ENCODE measurements around the gene CBFB.
"Not testable (repeated sequence)": the region's sequence is repeated elsewhere in the genome, so short reads cannot be mapped to it uniquely, and the experiment has no call there.

Gene CBFB

DNA sequence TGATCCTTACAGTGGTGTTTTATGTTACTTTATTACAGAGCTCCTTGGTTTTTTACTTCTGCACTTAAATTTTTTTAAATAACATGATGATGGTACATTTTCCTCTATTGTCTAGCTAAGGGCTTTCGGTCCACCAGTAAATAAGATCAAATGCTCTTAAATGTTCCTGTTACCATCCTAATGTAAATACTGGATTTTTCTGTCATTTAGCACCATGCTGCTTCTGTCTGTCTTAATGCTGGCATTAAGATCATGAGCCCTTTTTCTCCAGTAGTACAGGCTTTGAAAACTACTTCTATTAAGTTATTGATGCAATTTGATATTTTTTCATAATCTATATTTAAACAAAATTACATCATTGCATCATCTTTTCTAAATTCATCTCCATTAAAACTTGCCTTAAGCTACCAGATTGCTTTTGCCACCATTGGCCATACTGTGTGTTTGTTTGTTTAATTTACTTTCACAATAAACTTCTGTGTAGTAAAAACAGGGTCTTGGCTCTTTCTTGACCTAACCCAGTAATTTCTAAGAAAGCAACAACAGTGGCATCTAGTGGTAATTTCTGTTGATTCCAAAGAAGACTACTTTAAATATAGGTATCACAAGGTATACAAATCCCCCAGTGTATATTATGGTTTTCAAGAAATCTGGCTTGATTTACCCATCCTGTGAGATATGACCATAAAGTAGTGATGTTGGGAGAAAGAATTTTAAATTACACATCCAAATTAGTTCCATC, 71.8 kb downstream of the CBFB start:
- no peak for FAIRE-seq

- no peak for FAIRE-seq
Observed at GRCh38 chr16:67101311-67102082, 72.5 kb downstream of the CBFB start.

- no peak for FAIRE-seq
Observed at GRCh38 chr16:67104061-67104460, 75.1 kb downstream of the CBFB start.

- no peak for FAIRE-seq
Observed at GRCh38 chr16:67104845-67105244, 75.9 kb downstream of the CBFB start.

GRCh38 chr16:67105246-67105645, 76.3 kb downstream of the CBFB start:
- no peak for FAIRE-seq

- FAIRE-seq: no peak
Observed at GRCh38 chr16:67105881-67106280, 76.9 kb downstream of the CBFB start.

DNA sequence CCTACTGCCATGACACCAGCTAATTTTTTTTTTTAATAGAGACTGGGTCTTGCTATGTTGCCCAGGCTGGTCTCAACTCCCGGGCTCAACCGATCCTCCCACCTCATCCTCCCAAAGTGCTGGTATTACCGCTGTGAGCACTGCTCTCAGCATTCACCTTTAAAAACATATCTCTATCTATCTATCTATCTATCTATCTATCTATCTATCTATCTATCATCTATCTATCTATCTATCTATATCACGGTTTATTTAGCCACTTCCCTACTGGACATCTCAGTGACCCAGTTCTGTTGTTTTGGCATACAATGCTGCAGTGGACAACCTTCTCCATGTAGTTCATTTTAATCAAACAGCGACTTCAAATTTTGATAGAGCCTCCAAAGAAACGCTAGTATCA, 79.5 kb downstream of the CBFB start:
- no peak for FAIRE-seq

DNA sequence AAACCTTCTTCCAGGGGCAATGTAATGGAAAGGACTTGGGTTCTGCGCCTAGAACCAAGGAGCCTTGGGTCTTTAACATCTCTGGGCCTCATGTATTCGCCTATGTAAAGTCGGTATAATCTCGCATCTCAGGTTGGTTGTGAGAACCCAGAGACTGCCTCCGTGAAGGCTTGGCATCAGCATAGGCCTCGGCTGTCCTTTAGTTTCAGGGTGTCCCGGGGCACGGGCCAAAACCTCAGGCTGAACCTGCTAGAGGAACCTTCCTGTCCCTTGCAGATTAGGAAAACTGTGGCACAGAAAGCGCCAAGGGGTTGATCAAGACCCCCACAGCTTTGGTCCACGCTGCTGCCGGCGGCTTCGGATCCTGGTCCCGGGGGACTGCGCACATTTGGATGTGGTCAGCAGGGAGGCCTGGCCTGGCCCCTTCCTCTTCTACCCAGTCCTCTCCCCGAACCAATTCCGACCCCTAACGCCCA, 80.0 kb downstream of the CBFB start:
- no peak for FAIRE-seq

DNA sequence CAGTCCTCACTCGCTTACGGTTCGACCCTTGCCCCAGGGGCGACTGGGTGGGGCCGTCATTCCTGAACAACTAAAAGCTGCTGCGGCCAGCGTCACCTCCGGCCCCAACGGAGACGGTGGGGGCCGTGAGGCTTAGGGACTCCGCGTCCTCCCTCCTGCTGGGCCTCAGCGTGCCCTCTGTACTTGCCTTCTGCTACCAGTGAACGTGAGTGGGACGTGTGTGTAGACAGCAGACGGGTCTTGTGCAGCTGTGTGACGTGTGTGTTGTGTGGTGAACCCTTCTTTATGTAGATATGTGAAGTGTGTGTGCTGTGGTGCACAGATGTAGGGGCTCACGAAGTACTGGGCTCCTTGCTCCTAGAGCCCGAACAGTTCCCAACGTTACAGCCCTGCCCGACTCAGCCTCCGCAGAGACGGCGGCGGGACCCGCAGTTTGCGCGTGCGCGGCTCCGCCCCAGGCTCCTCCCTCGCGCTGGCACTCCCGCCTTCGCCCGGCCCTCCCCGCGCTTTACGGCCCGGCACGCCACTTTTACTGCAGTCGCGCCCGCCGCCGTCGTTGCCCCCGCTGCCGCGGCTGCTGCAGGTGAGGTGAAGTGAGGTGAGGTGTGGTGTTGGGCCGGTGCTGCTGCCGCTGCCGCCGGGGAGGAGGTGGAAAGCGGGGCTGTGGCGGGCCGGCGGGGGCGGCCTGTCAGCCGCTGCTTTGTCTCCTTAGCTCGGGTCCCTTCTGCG, 80.6 kb downstream of the CBFB start, which contains the start of gene PHAF1:
PHAF1 (plus strand) TSS at position 535 of the 729 bp plus-strand sequence. CDS start 235 bp downstream, outside the sequence.
- no peak for FAIRE-seq

GRCh38 chr16:67111951-67112444, 83.0 kb downstream of the CBFB start:
- no peak for FAIRE-seq

GRCh38 chr16:67112591-67113399, 83.8 kb downstream of the CBFB start:
- FAIRE-seq: no peak

DNA sequence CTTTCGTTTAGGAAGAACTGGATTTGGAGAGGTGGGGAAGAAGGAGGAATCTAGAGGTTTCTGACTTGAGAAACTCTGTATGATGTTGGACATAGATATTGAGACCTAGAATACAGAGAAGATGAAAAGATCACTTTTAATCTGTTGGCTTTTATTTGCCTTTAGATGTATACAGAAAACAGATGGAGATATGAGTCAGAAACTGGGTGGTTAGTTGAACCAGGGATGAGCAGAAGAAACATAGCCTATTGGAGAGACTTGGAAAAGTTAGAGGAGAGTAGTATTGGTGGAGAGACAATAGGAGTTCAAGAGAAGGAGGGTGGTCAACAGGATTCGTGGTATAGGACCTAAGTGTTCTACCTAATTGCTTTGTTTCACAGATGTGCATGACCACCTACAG, 85.8 kb downstream of the CBFB start:
- FAIRE-seq: no peak

GRCh38 chr16:67115639-67116038, 86.7 kb downstream of the CBFB start:
- no peak for FAIRE-seq

GRCh38 chr16:67116388-67117311, 87.7 kb downstream of the CBFB start:
- no peak for FAIRE-seq

GRCh38 chr16:67117716-67118115, 88.8 kb downstream of the CBFB start:
- no peak for FAIRE-seq

DNA sequence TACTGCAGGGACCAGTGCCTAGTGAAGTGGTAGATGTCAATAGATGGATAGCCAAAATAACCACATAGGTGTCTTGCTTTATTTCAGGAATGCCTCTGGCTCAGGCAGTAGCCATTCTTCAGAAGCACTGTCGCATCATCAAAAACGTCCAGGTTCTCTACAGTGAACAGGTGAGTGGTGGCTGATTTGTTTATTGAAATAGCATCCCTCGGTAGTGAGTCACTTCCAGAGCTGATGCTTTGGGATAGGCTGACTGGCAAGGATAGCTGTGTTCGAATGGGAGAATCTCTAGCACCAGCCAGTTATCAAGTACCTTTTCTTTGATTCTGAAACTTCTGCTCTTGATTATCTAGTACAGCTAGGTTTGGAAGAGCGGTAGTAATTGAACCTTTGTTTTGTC, 91.1 kb downstream of the CBFB start:
- FAIRE-seq: no peak

DNA sequence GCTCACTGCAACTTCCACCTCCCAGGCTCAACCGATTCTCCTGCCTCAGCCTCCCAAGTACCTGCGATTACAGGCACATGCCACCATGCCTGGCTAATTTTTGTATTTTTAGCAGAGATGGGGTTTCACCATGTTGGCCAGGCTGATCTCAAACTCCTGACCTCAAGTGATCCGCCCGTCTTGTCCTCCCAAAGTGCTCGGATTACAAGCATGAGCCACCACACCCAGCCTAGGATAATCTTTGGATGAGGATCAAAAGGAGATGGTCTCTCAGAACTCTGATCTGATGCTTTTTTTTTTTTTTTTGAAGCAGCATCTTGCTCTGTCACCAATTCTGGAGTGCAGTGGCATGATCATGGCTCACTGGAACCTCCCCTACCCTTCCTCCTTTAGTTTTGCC, 93.8 kb downstream of the CBFB start:
- FAIRE-seq: not testable (repeated sequence)

GRCh38 chr16:67128417-67128816, 99.5 kb downstream of the CBFB start:
- FAIRE-seq: no peak

- no peak for FAIRE-seq
Observed at GRCh38 chr16:67128887-67129286, 99.9 kb downstream of the CBFB start.

DNA sequence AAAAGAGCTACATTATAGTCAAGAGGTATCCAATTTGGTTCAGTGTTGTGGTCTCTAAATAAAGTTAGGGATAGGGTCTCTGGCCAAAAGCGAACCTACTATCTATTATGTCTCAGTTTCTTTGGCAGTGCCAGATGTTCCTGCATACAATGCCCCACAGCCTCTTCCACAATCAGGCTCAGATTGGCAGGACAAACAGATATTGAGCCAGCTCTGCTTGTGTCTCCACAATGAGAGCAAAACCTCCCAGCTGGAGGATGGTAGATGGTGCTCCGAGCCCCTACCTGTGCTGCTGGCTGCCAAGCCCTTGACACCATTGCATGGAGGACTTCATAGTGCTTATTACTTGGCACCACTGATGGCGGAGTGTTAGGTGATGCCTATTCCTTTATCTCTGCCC, 100.5 kb downstream of the CBFB start:
- FAIRE-seq: no peak

GRCh38 chr16:67137605-67138004, 108.7 kb downstream of the CBFB start:
- FAIRE-seq: no peak

Measured in colon (tissue), 2 donors.